Kidney epithelial cell (primary cell): ENCODE data around the gene TBC1D8B. TPM values are rescaled to one million over a fixed set of nuclear protein-coding genes. Genes with fewer than 3 reads are reported as not detected.
"Not testable (repeated sequence)": the region's sequence is repeated elsewhere in the genome, so short reads cannot be mapped to it uniquely, and the experiment has no call there.

ENCODE experiments used
- DNase-seq: peaks from one replicate; pipeline ENCODE4 v3.0.0-alpha.2; 2010; ENCODE audit warnings: low read depth
- H3K27me3 ChIP-seq: 2 replicates; pipeline ENCODE4 v1.6.0; 2011; ENCODE audit warnings: low read length; ENCODE audit not compliant: control insufficient read depth, insufficient read depth
- H3K36me3 ChIP-seq: 2 replicates; pipeline ENCODE4 v1.5.1; 2011; ENCODE audit warnings: low read length; ENCODE audit not compliant: control insufficient read depth, insufficient read depth
- H3K4me3 ChIP-seq: 2 replicates; pipeline ENCODE4 v1.5.1; 2011; ENCODE audit warnings: low read depth, mild to moderate bottlenecking, control low read depth, low read length
- total RNA-seq: library from RNA; depleted of rRNA; stranded (reverse); fragments of >200 nt; gene quantifications from 2 replicates; pipeline ENCODE4 v1.2.3, GENCODE V29; 2015
- TF ChIP-seq, protein P1 (sequence below): IDR thresholded peaks from 2 replicates; pipeline ENCODE4 v1.5.1; 2011; ENCODE audit warnings: mild to moderate bottlenecking, moderate library complexity, low read length, control low read depth, inconsistent platforms; ENCODE audit not compliant: insufficient read depth, poor library complexity, severe bottlenecking

The TBC1D8B gene
- 1.3 and 1.8 TPM in 2 replicates for total RNA-seq

DNA sequence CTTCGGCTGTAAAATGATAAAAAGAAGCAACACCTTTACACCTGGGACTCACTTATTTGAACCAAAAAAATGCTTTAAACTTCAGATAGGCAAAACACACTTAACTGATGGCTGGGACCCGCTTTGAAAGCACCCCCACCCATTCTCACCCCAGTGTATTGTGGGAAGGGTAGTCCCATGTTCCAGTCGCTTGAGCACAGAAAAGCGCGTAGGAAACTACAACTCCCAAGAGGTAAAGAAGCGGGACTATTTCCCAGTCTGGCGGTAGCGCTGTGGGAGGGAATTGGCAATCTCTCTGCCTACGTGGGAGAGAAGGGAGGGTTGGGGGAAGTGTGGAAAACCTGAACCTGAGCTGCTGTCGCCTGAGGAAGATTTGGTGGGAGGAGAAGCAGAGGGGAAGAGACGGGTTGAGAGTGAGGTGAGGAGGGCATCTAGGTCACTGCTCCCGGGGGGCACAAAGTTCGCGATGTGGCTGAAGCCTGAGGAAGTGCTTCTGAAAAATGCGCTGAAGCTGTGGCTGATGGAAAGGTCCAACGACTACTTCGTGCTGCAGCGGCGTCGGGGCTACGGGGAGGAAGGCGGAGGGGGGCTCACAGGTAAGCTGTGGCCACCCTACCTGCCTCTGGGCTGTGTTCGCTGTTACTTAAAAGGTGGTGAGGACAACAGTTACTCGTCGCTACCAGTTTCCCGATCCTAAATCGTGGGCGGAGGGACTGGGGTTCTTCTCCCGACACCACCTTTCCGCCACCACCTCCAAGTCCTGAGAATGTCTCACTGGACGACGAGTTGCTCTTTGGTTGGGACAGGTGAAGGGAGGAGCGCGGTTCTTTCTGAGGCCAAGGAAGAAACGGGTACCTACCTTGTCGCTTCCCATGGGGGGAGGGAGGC, at the start of gene TBC1D8B:
Gene TBC1D8B (plus strand): TSS at position 286 of the 888 bp plus-strand sequence. CDS start 181 bp downstream, at position 467.
- H3K27me3 ChIP-seq: no peaks in the 10 kb centered on the region
- peak within 1 kb of the TSS; percentile 67 for H3K4me3 ChIP-seq
- no peaks in the 10 kb centered on the region for H3K36me3 ChIP-seq
- TF ChIP-seq, protein P1, sequence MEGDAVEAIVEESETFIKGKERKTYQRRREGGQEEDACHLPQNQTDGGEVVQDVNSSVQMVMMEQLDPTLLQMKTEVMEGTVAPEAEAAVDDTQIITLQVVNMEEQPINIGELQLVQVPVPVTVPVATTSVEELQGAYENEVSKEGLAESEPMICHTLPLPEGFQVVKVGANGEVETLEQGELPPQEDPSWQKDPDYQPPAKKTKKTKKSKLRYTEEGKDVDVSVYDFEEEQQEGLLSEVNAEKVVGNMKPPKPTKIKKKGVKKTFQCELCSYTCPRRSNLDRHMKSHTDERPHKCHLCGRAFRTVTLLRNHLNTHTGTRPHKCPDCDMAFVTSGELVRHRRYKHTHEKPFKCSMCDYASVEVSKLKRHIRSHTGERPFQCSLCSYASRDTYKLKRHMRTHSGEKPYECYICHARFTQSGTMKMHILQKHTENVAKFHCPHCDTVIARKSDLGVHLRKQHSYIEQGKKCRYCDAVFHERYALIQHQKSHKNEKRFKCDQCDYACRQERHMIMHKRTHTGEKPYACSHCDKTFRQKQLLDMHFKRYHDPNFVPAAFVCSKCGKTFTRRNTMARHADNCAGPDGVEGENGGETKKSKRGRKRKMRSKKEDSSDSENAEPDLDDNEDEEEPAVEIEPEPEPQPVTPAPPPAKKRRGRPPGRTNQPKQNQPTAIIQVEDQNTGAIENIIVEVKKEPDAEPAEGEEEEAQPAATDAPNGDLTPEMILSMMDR: no peak
- peak; percentile 71 for DNase-seq

DNA sequence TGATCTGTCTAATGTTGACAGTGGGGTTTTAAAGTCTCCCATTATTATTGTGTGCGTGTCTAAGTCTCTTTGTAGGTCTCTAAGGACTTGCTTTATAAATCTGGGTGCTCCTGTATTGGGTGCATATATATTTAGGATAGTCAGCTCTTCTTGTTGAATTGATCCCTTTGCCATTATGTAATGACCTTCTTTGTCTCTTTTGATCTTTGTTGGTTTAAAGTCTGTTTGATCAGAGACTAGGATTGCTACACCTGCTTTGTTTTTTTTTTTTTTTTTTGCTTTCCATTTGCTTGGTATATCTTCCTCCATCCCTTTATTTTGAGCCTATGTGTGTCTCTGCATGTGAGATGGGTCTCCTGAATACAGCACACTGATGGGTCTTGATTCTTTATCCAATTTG, 33.2 kb upstream of the TBC1D8B start:
- H3K36me3 ChIP-seq, H3K27me3 ChIP-seq, H3K4me3 ChIP-seq, DNase-seq: not testable (repeated sequence)

DNA sequence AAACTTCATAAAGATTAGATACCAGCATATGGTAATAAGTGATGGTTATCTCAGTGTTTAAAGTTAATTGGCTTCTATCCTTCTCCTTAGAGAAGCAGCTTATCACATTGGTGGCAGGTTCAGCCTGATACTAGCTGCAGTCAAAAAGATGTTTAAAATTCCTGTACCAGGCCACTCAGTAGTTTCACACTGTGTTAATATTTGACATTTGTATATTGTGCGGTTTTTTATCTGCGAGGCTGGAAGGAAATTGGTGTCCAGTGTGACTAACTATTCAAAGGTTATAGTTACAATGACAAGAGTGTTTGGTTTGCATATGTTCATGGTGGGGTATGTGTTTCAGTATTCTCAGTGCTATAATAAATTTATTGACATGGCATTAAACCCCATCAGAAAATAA, 27.5 kb upstream of the TBC1D8B start:
- no peak for DNase-seq
- TF ChIP-seq, protein P1: no peak
- H3K4me3 ChIP-seq: no peak overlapping the region
- no peaks in the 10 kb centered on the region for H3K36me3 ChIP-seq
- no peaks in the 10 kb centered on the region for H3K27me3 ChIP-seq

DNA sequence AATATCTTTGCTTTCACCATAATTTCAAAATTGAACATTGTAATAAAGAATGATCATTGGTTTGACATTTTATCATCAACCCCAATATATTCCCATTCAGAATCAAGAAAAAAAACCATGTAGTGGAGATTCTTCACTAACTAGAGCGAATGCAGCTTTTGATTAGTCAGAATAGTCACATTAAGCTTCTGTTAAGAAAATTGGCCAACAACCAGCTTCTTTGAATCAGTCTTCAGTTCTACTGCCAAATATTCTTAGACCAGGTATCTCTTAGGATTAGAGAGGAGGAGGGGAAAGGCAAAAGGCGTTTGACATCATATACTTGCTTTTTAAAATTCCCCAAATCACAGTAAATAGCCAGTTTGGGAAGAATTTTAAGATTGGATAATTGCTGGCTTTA, 22.2 kb upstream of the TBC1D8B start:
- TF ChIP-seq, protein P1: no peak
- no peak for DNase-seq
- no peaks in the 10 kb centered on the region for H3K36me3 ChIP-seq
- peaks cover 2% of the 10 kb centered on the region for H3K27me3 ChIP-seq
- H3K4me3 ChIP-seq: no peak overlapping the region

DNA sequence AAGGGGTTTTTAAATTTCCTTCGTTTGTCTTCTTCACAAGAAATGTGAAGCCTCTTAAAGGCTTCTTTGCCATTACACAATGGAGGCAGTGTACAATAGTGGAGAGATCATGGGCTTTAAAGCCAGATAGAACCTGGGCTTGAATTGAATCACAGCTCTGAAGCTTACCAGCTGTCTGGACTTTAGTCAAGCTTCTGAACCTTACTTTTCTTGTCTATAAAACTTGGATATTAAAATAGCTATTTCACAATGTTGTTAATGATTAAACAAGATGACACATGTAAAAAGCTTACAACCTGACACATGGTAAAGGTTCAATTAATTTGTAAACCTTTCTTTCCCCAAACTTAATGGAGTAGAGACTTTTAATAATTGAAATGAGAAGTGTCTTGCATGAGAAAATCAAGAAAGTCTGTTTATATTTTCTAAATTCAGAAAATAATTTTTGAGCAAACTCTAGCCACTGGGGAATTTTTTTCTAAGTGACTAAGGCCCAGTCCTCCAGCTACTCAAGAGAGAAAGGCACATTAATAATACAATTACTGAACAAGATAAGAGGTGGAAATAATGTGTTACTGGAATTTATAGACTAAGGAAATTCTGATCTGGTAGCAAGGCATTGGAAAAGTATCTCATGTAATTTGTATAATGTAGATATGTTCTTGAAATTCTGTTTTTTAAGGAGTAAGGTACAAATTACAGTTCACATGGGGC, 21.7 kb upstream of the TBC1D8B start:
- DNase-seq: no peak

DNA sequence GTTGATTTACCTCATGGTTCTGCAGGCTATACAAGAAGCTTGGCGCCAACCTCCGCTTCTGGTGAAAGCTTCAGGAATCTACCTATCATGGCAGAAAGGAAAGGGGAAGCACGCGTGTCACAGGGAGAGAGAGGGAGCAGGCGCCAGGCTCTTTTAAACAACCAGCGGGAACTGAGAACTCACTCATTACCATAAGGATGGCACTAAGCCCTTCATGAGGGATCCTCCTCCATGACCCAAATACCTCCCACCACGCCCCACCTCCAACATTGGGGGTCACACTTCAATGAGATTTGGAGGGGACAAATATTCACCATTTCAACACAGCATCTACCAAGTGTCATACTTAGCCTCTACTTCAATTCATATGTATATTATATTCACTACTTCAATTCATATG, 18.8 kb upstream of the TBC1D8B start:
- Histone ChIP-seq H3K36me3 (no peaks in the 10 kb centered on the region), H3K27me3 (peaks cover 2% of the 10 kb centered on the region), H3K4me3 (no peak overlapping the region)
- DNase-seq: no peak
- TF ChIP-seq, protein P1: no peak

More for the DNA sequence above, 21.7 kb upstream of the TBC1D8B start:
- no peaks in the 10 kb centered on the region for H3K36me3 ChIP-seq
- no peak overlapping the region for H3K4me3 ChIP-seq
- peaks cover 2% of the 10 kb centered on the region for H3K27me3 ChIP-seq
- TF ChIP-seq, protein P1: no peak
